K562 (cell line): ENCODE data around the gene ARHGAP32. TPM values are rescaled to one million over a fixed set of nuclear protein-coding genes. Genes with fewer than 3 reads are reported as not detected.

ENCODE experiments used
- ATAC-seq: fragments of 200-7000 bp; cut with Tn5 transposase; 3 replicates; pipeline ENCODE4 v1.9.1; 2020; ENCODE audit warnings: moderate library complexity
- BruUV-seq: library from RNA; stranded (reverse); fragments of 400-500 nt; replicated peaks from 2 replicates; lab custom pipeline; 2021; lab: Mats Ljungman, UMichigan
- CTCF ChIA-PET: fragments of 300-600 bp; formaldehyde crosslinking; extraction: SDS; loops from one replicate; lab custom pipeline; 2021; ENCODE audit warnings: low intra/inter-chr PET ratio; lab: Yijun Ruan, JAX
- POLR2A ChIA-PET: fragments of 300-600, 350-650 bp; sonication (Branson Sonifier 250); formaldehyde crosslinking; extraction: SDS; loops from one replicate; lab custom pipeline; 2021; ENCODE audit warnings: antibody characterized with exemption, inconsistent platforms; lab: Yijun Ruan, JAX
- DNase-seq, 4 experiments: peaks; one replicate each; pipeline versions ENCODE4 v3.0.0 to v3.0.0-alpha.2; 2011 to 2018; ENCODE audit warnings: low spot score in 3 of 4, mixed read lengths in 3 of 4; ENCODE audit errors: extremely low read depth in 1 of 4
- FAIRE-seq: peaks from 2 replicates; lab custom pipeline; 2011; peaks lifted over from hg19 to GRCh38; lab: Jason Lieb, UNC
- H2AFZ ChIP-seq: 2 replicates; pipeline ENCODE4 v1.6.0; 2011; ENCODE audit warnings: low read depth, low read length, control low read depth, inconsistent platforms
- H3K27ac ChIP-seq: fragments of 200-600 bp; 3 replicates; pipeline ENCODE4 v1.8.0; 2011; ENCODE audit warnings: low read depth, mild to moderate bottlenecking, control low read depth, inconsistent platforms, low read length, moderate library complexity, mixed read lengths; ENCODE audit errors: extremely low read depth
- H3K27me3 ChIP-seq, 2 experiments: fragments of 300-600 bp in 1 of 2; 2 replicates in 1 of 2; 3 replicates in 1 of 2; pipeline versions ENCODE4 v1.6.0 to v1.8.0; 2011; ENCODE audit warnings: inconsistent platforms in 2 of 2, low read length in 2 of 2, mild to moderate bottlenecking in 1 of 2, mixed read lengths in 1 of 2, moderate library complexity in 1 of 2; ENCODE audit not compliant: control insufficient read depth in 2 of 2, insufficient read depth in 2 of 2
- H3K36me3 ChIP-seq: fragments of 300-600 bp; 3 replicates; pipeline ENCODE4 v1.8.0; 2011; ENCODE audit warnings: mild to moderate bottlenecking, low read length, inconsistent platforms; ENCODE audit not compliant: control insufficient read depth, insufficient read depth
- H3K4me1 ChIP-seq, 2 experiments: fragments of 200-600 bp in 1 of 2; replicated peaks in 1 of 2; 2 replicates in 1 of 2; 3 replicates in 1 of 2; pipeline versions ENCODE4 v1.5.1 to v1.8.0; 2011; ENCODE audit warnings: inconsistent platforms in 2 of 2, low read length in 2 of 2, mild to moderate bottlenecking in 1 of 2, mixed read lengths in 1 of 2, moderate library complexity in 1 of 2; ENCODE audit not compliant: control insufficient read depth in 2 of 2, insufficient read depth in 2 of 2
- H3K4me2 ChIP-seq: 2 replicates; pipeline ENCODE4 v1.6.1; 2011; ENCODE audit warnings: low read length, control low read depth, inconsistent platforms, mixed read lengths; ENCODE audit not compliant: insufficient read depth
- H3K4me3 ChIP-seq: fragments of 200-600 bp; sonication (generic), shearing (Covaris generic); 2 replicates; pipeline ENCODE4 v1.5.1; 2016; ENCODE audit warnings: control low read depth, inconsistent platforms
- H3K79me2 ChIP-seq: fragments of 200-600 bp; 3 replicates; pipeline ENCODE4 v1.8.0; 2011; ENCODE audit warnings: low read length, inconsistent platforms; ENCODE audit not compliant: control insufficient read depth, insufficient read depth
- H3K9ac ChIP-seq, 2 experiments: 2 replicates each; pipeline versions ENCODE4 v1.6.0 to v1.6.1; 2011; ENCODE audit warnings: low read depth in 2 of 2, low read length in 2 of 2, control low read depth in 1 of 2, inconsistent platforms in 1 of 2, mild to moderate bottlenecking in 1 of 2, mixed read lengths in 1 of 2; ENCODE audit not compliant: insufficient read depth in 1 of 2
- H3K9me1 ChIP-seq: one replicate; pipeline ENCODE4 v1.6.0; 2011; ENCODE audit warnings: inconsistent platforms, mild to moderate bottlenecking, low read length, moderate library complexity; ENCODE audit not compliant: control insufficient read depth, insufficient read depth
- H3K9me3 ChIP-seq: replicated peaks from 2 replicates; pipeline ENCODE4 v1.5.1; 2011; ENCODE audit warnings: low read depth, low read length, inconsistent platforms; ENCODE audit not compliant: control insufficient read depth, insufficient read depth
- H4K20me1 ChIP-seq: replicated peaks from 2 replicates; pipeline ENCODE4 v1.6.1; 2011; ENCODE audit warnings: low read length, inconsistent platforms, mixed read lengths; ENCODE audit not compliant: control insufficient read depth, insufficient read depth
- CHAMP1 ChIP-seq: fragments of 450-650 bp; IDR thresholded peaks from 2 replicates; pipeline ENCODE4 v1.6.1; 2016; ENCODE audit warnings: mild to moderate bottlenecking
- E2F5 ChIP-seq: sonication (generic); formaldehyde crosslinking; IDR thresholded peaks from 2 replicates; pipeline ENCODE4 v1.8.0; 2022; ENCODE audit warnings: mild to moderate bottlenecking, missing genetic modification reagents
- FOSL1 ChIP-seq: fragments of 200-800 bp; sonication (Bioruptor generic); conservative IDR thresholded peaks from 2 replicates; pipeline ENCODE4 v1.6.1; 2016; ENCODE audit warnings: missing genetic modification characterization, missing compliant biosample characterization
- GTF2A2 ChIP-seq: IDR thresholded peaks from 2 replicates; pipeline ENCODE4 v1.6.1; 2016; ENCODE audit warnings: mild to moderate bottlenecking, missing genetic modification characterization, missing compliant biosample characterization
- GTF2B ChIP-seq: IDR thresholded peaks from 2 replicates; pipeline ENCODE4 v1.6.1; 2011; ENCODE audit not compliant: insufficient read length; ENCODE audit errors: extremely low read depth
- HSF4 ChIP-seq: fragments of 250-450 bp; sonication (Bioruptor Pico); IDR thresholded peaks from 2 replicates; pipeline ENCODE4 v2.1.2; 2022; ENCODE audit warnings: mild to moderate bottlenecking, moderate library complexity, borderline replicate concordance
- MBD2 ChIP-seq: sonication (generic); IDR thresholded peaks from 2 replicates; pipeline ENCODE4 v1.6.1; 2016; ENCODE audit warnings: low read depth, borderline replicate concordance
- MCM2 ChIP-seq: fragments of 450-650 bp; IDR thresholded peaks from 2 replicates; pipeline ENCODE4 v1.6.1; 2017; ENCODE audit warnings: low read depth, mild to moderate bottlenecking
- MTA2 ChIP-seq: fragments of 450-650 bp; IDR thresholded peaks from 2 replicates; pipeline ENCODE4 v1.6.1; 2016; ENCODE audit warnings: low read depth
- NR2C1 ChIP-seq, 2 experiments: fragments of 450-650 bp; IDR thresholded peaks; 2 replicates each; pipeline ENCODE4 v1.6.1; 2017; ENCODE audit warnings: mild to moderate bottlenecking in 2 of 2, antibody characterized with exemption in 1 of 2, inconsistent platforms in 1 of 2, missing compliant biosample characterization in 1 of 2, missing genetic modification characterization in 1 of 2
- RNF219 ChIP-seq: fragments of 250-450 bp; sonication (Bioruptor Pico); IDR thresholded peaks from 2 replicates; pipeline ENCODE4 v1.5.0; 2022; ENCODE audit warnings: mild to moderate bottlenecking
- SREBF2 ChIP-seq: sonication (generic); formaldehyde crosslinking; IDR thresholded peaks from 2 replicates; pipeline ENCODE4 v1.4.0; 2020; ENCODE audit warnings: mild to moderate bottlenecking, missing genetic modification reagents
- SRSF9 ChIP-seq: fragments of 200-400 bp; formaldehyde crosslinking; IDR thresholded peaks from 2 replicates; pipeline ENCODE4 v1.6.1; 2017; ENCODE audit warnings: low read depth, low read length, borderline replicate concordance
- ZNF175 ChIP-seq: fragments of 200-800 bp; sonication (Bioruptor generic); IDR thresholded peaks from 2 replicates; pipeline ENCODE4 v1.6.1; 2016; ENCODE audit warnings: low read depth, mild to moderate bottlenecking, missing genetic modification characterization, missing compliant biosample characterization
- ZNF347 ChIP-seq: fragments of 450-650 bp; formaldehyde crosslinking; IDR thresholded peaks from 2 replicates; pipeline ENCODE4 v1.4.0; 2020; ENCODE audit warnings: low read depth, mild to moderate bottlenecking, moderate library complexity
- WGBS: fragments of 100-300 bp; shearing (Covaris generic); methylation state at CpG from one replicate; pipeline ENCODE4 v1.1.6; 2016; ENCODE audit warnings: low coverage, mixed read lengths; ENCODE audit not compliant: insufficient coverage; ENCODE audit errors: missing lambda C conversion rate; 5-methylcytosine and 5-hydroxymethylcytosine counted together
- in situ Hi-C: fragments of 300-500 bp; cut with MboI; formaldehyde crosslinking; loops from 4 replicates; pipeline ENCODE4 v1.15.0; 2018; ENCODE audit warnings: inconsistent platforms, mixed read lengths
- intact Hi-C: fragments of 100-400 bp; cut with micrococcal nuclease; formaldehyde crosslinking; loops from 2 replicates; pipeline ENCODE4 v1.14.2; 2022
- polyA plus RNA-seq, 8 experiments: library from polyadenylated mRNA; depleted of rRNA in 4 of 8; stranded (reverse) in 5 of 8; unstranded in 3 of 8; fragments of >200 nt; fragmentation: Nextera tagmentation in 2 of 8; fragmentation: Illumina TruSeq in 1 of 8; extraction: Ambion mirVana in 2 of 8; extraction: Trizol in 1 of 8; gene quantifications; 2 replicates each; pipeline versions ENCODE4 v1.2.1 to v1.2.3, GENCODE V29; 2011 to 2014; ENCODE audit warnings: inconsistent platforms in 1 of 8, missing spikeins in 1 of 8
- total RNA-seq, 7 experiments: library from RNA; depleted of rRNA in 6 of 7; stranded (reverse); fragments of >200 nt in 6 of 7; fragmentation: Illumina TruSeq in 2 of 7; extraction: Trizol in 2 of 7; gene quantifications; 2 replicates each; pipeline versions ENCODE4 v1.2.1 to v1.2.3, GENCODE V29; 2011 to 2021; ENCODE audit warnings: low replicate concordance in 1 of 7
- TF ChIP-seq, protein P1 (sequence below): fragments of 450-650 bp; formaldehyde crosslinking; IDR thresholded peaks from 2 replicates; pipeline ENCODE4 v1.4.0; 2020; ENCODE audit warnings: mild to moderate bottlenecking, moderate library complexity

The ARHGAP32 gene
- total and polyA plus RNA-seq, 9 of the 15 experiments (the other 6 are each of a cell fraction or from before 2014, with no cell fraction given), result 0.18 TPM; not detected in 8

GRCh38 chr11:129224538-129224937 is 32.4 kb upstream of the ARHGAP32 start:
- 0% methylated on average over 3 of the region's 3 CpGs for WGBS
- no peak overlapping the region for H3K27ac ChIP-seq
- no peaks in the 10 kb centered on the region for H3K9me1 ChIP-seq
- in situ Hi-C loops (no loop called here), intact Hi-C loops (no loop called here)
- CTCF ChIA-PET, result no interaction called here
- ATAC-seq (no peak), DNase-seq (no peak), FAIRE-seq (no peak)
- no peak overlapping the region for H3K4me2 ChIP-seq
- BruUV-seq, result no TSS peak
- H3K4me1 ChIP-seq, result no peaks in the 10 kb centered on the region
- H3K79me2 ChIP-seq, result no peaks in the 10 kb centered on the region
- H3K9ac ChIP-seq, result no peak overlapping the region
- no peaks in the 10 kb centered on the region for H3K9me3 ChIP-seq
- no peaks in the 10 kb centered on the region for H3K27me3 ChIP-seq
- no peaks in the 10 kb centered on the region for H4K20me1 ChIP-seq
- POLR2A ChIA-PET, result no interaction called here
- no peak overlapping the region for H2AFZ ChIP-seq
- H3K4me3 ChIP-seq, result no peak overlapping the region
- no peaks in the 10 kb centered on the region for H3K36me3 ChIP-seq
- TF ChIP-seq MBD2, result no peak
- TF ChIP-seq FOSL1 (tag), result no peak
- no peak for TF ChIP-seq MTA2
- no peak for TF ChIP-seq ZNF175 (CRISPR knock-in tag)
- TF ChIP-seq GTF2B, result no peak
- TF ChIP-seq NR2C1 (IDR thresholded peaks at IDR 0.05), result no peak
- TF ChIP-seq NR2C1 (tag; IDR thresholded peaks at IDR 0.05), result no peak
- no peak for TF ChIP-seq HSF4 (CRISPR knock-in tag)
- TF ChIP-seq, protein P1, sequence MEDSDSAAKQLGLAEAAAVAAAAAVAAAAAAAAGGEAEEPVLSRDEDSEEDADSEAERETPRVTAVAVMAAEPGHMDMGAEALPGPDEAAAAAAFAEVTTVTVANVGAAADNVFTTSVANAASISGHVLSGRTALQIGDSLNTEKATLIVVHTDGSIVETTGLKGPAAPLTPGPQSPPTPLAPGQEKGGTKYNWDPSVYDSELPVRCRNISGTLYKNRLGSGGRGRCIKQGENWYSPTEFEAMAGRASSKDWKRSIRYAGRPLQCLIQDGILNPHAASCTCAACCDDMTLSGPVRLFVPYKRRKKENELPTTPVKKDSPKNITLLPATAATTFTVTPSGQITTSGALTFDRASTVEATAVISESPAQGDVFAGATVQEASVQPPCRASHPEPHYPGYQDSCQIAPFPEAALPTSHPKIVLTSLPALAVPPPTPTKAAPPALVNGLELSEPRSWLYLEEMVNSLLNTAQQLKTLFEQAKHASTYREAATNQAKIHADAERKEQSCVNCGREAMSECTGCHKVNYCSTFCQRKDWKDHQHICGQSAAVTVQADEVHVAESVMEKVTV, result no peak
- no peak for TF ChIP-seq GTF2A2 (tag)
- no peak for TF ChIP-seq CHAMP1
- TF ChIP-seq ZNF347, result no peak
- TF ChIP-seq MCM2, result no peak
- TF ChIP-seq SREBF2 (CRISPR knock-in tag), result no peak
- no peak for TF ChIP-seq SRSF9
- TF ChIP-seq E2F5, result no peak
- TF ChIP-seq RNF219 (CRISPR knock-in tag), result no peak
